ENCODE measurements around the gene ZC3H7B. TPM values are rescaled to one million over a fixed set of nuclear protein-coding genes. Genes with fewer than 3 reads are reported as not detected.

The ZC3H7B gene
- polyA plus RNA-seq, 3 donors = 0.31 to 15.7 (median 0.49) TPM

DNA sequence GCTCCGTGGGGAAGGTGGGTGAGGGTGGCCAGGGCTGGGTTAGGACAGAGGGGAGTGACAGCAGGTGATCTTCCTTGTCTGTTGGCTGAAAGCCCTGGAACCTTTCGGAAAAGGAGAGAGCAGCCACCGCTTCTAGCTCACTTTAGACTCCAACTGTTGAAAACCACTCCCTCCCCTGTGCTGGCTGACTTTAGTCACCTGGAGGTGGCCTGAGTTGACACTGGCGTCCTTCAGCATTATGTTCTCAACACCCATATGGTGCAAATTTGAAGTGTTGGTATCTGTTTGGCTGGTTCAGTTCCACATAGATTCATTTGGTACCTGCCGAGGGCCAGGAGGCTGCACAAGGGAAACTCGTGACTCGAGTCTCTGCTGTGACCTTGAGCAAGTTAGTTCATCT, 28.8 kb downstream of the ZC3H7B start:
- H4K20me1 ChIP-seq (ENCODE audit: insufficient read depth, low read length) = no peaks in the 10 kb centered on the region
- intact Hi-C loops (cut with micrococcal nuclease) = no loop called here
- no peak overlapping the region for H3K4me2 ChIP-seq (replicated peaks; ENCODE audit: extremely low read depth, low read length, poor library complexity, severe bottlenecking)
- no peak overlapping the region for H3K9ac ChIP-seq (ENCODE audit: insufficient read depth, low read length, poor library complexity, severe bottlenecking)
- H3K36me3 ChIP-seq (replicated peaks in 1 of 2; ENCODE audit: control insufficient read depth in 1 of 2, insufficient read depth in 2 of 2, low read length in 2 of 2) = peaks cover 76 to 91% of the 10 kb centered on the region in 2 donors
- Mint-ChIP-seq H3K36me3 (peaks cover 70 to 96% of the 10 kb centered on the region in 2 donors), H3K27me3 (ENCODE audit: low read depth in 3 of 3) (no peaks in the 10 kb centered on the region), H3K4me1 (no peaks in the 10 kb centered on the region), H3K4me3 (no peak overlapping the region), H3K9me3 (peaks cover 0 to 2% (median 0%) of the 10 kb centered on the region in 7 donors), H3K27ac (peak overlapping the region in 1 of 7 donors; percentile 40)
- no peaks in the 10 kb centered on the region for H3K4me1 ChIP-seq (ENCODE audit: control insufficient read depth in 1 of 2, insufficient read depth in 2 of 2, low read length in 2 of 2)
- H3K27ac ChIP-seq (ENCODE audit: low read depth in 1 of 2, low read length in 2 of 2) = no peak overlapping the region
- no CpG with 5 or more reads among the region's 7 CpGs for WGBS (ENCODE audit: insufficient coverage)
- H3K79me2 ChIP-seq (ENCODE audit: insufficient read depth, low read length) = no peaks in the 10 kb centered on the region
- no peaks in the 10 kb centered on the region for H3K27me3 ChIP-seq (ENCODE audit: control insufficient read depth in 2 of 2, insufficient read depth in 2 of 2, low read length in 2 of 2)
- no peak overlapping the region for H2AFZ ChIP-seq (ENCODE audit: insufficient read depth, low read depth, low read length, poor library complexity, severe bottlenecking)
- TF ChIP-seq, protein P1, sequence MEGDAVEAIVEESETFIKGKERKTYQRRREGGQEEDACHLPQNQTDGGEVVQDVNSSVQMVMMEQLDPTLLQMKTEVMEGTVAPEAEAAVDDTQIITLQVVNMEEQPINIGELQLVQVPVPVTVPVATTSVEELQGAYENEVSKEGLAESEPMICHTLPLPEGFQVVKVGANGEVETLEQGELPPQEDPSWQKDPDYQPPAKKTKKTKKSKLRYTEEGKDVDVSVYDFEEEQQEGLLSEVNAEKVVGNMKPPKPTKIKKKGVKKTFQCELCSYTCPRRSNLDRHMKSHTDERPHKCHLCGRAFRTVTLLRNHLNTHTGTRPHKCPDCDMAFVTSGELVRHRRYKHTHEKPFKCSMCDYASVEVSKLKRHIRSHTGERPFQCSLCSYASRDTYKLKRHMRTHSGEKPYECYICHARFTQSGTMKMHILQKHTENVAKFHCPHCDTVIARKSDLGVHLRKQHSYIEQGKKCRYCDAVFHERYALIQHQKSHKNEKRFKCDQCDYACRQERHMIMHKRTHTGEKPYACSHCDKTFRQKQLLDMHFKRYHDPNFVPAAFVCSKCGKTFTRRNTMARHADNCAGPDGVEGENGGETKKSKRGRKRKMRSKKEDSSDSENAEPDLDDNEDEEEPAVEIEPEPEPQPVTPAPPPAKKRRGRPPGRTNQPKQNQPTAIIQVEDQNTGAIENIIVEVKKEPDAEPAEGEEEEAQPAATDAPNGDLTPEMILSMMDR (IDR thresholded peaks at IDR 0.05) = no peak
- no peak for DNase-seq
- H3K9me3 ChIP-seq (replicated peaks in 1 of 2; ENCODE audit: control insufficient read depth in 1 of 2, insufficient read depth in 1 of 2, low read length in 2 of 2) = no peaks in the 10 kb centered on the region
- no peak overlapping the region for H3K4me3 ChIP-seq (replicated peaks in 1 of 3; ENCODE audit: low read depth in 2 of 3, low read length in 3 of 3)

DNA sequence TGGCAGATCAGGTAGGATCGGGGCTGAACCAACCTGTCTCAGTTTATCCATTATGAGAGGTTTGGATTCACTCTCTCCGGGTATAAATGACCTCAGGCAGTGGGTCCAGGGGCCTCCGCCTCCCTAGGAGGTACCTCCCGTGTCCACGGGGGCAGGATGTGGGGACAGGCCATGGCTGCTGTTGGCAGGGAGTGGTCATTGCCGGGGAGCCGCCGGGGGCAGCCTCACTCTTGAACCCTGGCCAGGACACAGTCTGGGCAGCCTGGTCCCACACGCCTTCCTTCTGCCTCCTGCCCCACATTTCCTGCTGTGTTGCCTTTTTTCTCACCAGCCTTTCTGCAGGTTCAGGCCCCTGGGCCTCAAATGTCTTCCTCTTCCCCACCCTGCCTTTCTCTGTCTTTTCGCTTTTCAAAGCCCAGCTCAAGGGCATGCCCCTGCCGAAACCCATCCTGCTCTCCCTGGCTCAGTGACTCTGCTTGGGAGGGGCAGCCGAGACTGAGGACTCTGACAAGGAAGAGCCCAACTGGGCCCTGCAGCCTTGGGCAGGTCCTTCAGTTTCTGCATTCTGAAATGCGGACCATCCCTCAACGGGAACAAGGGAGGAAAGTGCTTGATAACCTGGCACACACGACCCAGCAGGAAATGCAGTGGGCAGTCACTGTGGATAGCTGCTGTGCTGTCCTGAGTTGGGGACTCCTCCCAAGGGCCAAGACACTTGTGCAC, 31.1 kb downstream of the ZC3H7B start:
- no peaks in the 10 kb centered on the region for H3K27me3 ChIP-seq (ENCODE audit: control insufficient read depth in 2 of 2, insufficient read depth in 2 of 2, low read length in 2 of 2)
- TF ChIP-seq, protein P1 (IDR thresholded peaks at IDR 0.05) = no peak
- H2AFZ ChIP-seq (ENCODE audit: insufficient read depth, low read depth, low read length, poor library complexity, severe bottlenecking) = no peak overlapping the region
- Mint-ChIP-seq H3K36me3 (peaks cover 58 to 88% of the 10 kb centered on the region in 2 donors), H3K27ac (peak overlapping the region in 1 of 7 donors; percentile 52), H3K4me1 (no peaks in the 10 kb centered on the region), H3K4me3 (no peak overlapping the region), H3K9me3 (peaks cover 0 to 2% (median 0%) of the 10 kb centered on the region in 7 donors), H3K27me3 (ENCODE audit: low read depth in 3 of 3) (no peaks in the 10 kb centered on the region)
- no peaks in the 10 kb centered on the region for H3K9me3 ChIP-seq (replicated peaks in 1 of 2; ENCODE audit: control insufficient read depth in 1 of 2, insufficient read depth in 1 of 2, low read length in 2 of 2)
- H3K36me3 ChIP-seq (replicated peaks in 1 of 2; ENCODE audit: control insufficient read depth in 1 of 2, insufficient read depth in 2 of 2, low read length in 2 of 2) = peaks cover 63 to 81% of the 10 kb centered on the region in 2 donors
- H4K20me1 ChIP-seq (ENCODE audit: insufficient read depth, low read length) = no peaks in the 10 kb centered on the region
- H3K4me2 ChIP-seq (replicated peaks; ENCODE audit: extremely low read depth, low read length, poor library complexity, severe bottlenecking) = no peak overlapping the region
- no peak overlapping the region for H3K27ac ChIP-seq (ENCODE audit: low read depth in 1 of 2, low read length in 2 of 2)
- WGBS (ENCODE audit: insufficient coverage) = 93% methylated on average over 15 of the region's 15 CpGs
- no peak overlapping the region for H3K4me3 ChIP-seq (replicated peaks in 1 of 3; ENCODE audit: low read depth in 2 of 3, low read length in 3 of 3)
- H3K4me1 ChIP-seq (ENCODE audit: control insufficient read depth in 1 of 2, insufficient read depth in 2 of 2, low read length in 2 of 2) = no peaks in the 10 kb centered on the region
- intact Hi-C loops (cut with micrococcal nuclease) = no loop called here
- DNase-seq = no peak
- no peaks in the 10 kb centered on the region for H3K79me2 ChIP-seq (ENCODE audit: insufficient read depth, low read length)
- H3K9ac ChIP-seq (ENCODE audit: insufficient read depth, low read length, poor library complexity, severe bottlenecking) = no peak overlapping the region

All from CD14-positive monocyte (primary cell).